HUES64 (cell line): ENCODE results near the gene TMEM217.

ENCODE experiments used
- H3K27ac ChIP-seq: 2 replicates; pipeline ENCODE4 v1.7.0; 2013; ENCODE audit warnings: low read depth, low read length, inconsistent platforms
- H3K27me3 ChIP-seq: 2 replicates; pipeline ENCODE4 v1.6.1; 2013; ENCODE audit warnings: mild to moderate bottlenecking, low read length; ENCODE audit not compliant: insufficient read depth
- H3K36me3 ChIP-seq: 2 replicates; pipeline ENCODE4 v1.6.1; 2013; ENCODE audit warnings: mild to moderate bottlenecking, low read length; ENCODE audit not compliant: insufficient read depth
- H3K4me1 ChIP-seq: 2 replicates; pipeline ENCODE4 v1.6.1; 2013; ENCODE audit warnings: mild to moderate bottlenecking, low read length, moderate library complexity; ENCODE audit not compliant: insufficient read depth
- H3K4me3 ChIP-seq: 2 replicates; pipeline ENCODE4 v1.5.1; 2013; ENCODE audit warnings: mild to moderate bottlenecking, low read length, moderate library complexity
- H3K9ac ChIP-seq: 2 replicates; pipeline ENCODE4 v1.6.1; 2013; ENCODE audit warnings: mild to moderate bottlenecking, low read depth, low read length
- H3K9me3 ChIP-seq: 2 replicates; pipeline ENCODE4 v1.6.1; 2013; ENCODE audit warnings: low read depth, low read length; ENCODE audit not compliant: insufficient read depth
- WGBS: fragments of 150-250, 120-280 bp; methylation state at CpG from one replicate; pipeline ENCODE4 v1.1.7; 2013; ENCODE audit warnings: missing lambda C conversion rate; 5-methylcytosine and 5-hydroxymethylcytosine counted together

The TMEM217 gene

GRCh38 chr6:37171201-37171969, 86.6 kb downstream of the TMEM217 start:
- peak overlapping the region; percentile 86; the same call in 1 of the 2 replicates for H3K27ac ChIP-seq
- WGBS, result under 1% methylated on average over 45 of the region's 45 CpGs

GRCh38 chr6:37170273-37171200, 87.4 kb downstream of the TMEM217 start:
- WGBS, result under 1% methylated on average over 92 of the region's 92 CpGs
- Histone ChIP-seq H3K27me3 (no peaks in the 10 kb centered on the region), H3K27ac (peak overlapping the region; percentile 86; the same call in 1 of the 2 replicates), H3K4me1 (peaks cover 34% of the 10 kb centered on the region), H3K9ac (peak overlapping the region; percentile 92), H3K36me3 (peaks cover 40% of the 10 kb centered on the region), H3K4me3 (peak overlapping the region; percentile 94), H3K9me3 (no peaks in the 10 kb centered on the region)

More at GRCh38 chr6:37171201-37171969, 86.6 kb downstream of the TMEM217 start:
- peaks cover 43% of the 10 kb centered on the region for H3K36me3 ChIP-seq
- peak overlapping the region; percentile 92 for H3K9ac ChIP-seq
- H3K4me1 ChIP-seq, result peaks cover 30% of the 10 kb centered on the region
- H3K27me3 ChIP-seq, result no peaks in the 10 kb centered on the region
- H3K4me3 ChIP-seq, result peak overlapping the region; percentile 94
- H3K9me3 ChIP-seq, result no peaks in the 10 kb centered on the region

- H3K27me3 ChIP-seq, result no peaks in the 10 kb centered on the region
- peaks cover 32% of the 10 kb centered on the region for H3K36me3 ChIP-seq
- WGBS, result under 1% methylated on average over 83 of the region's 90 CpGs
- H3K9me3 ChIP-seq, result no peaks in the 10 kb centered on the region
- H3K27ac ChIP-seq, result peak within 1 kb of the TSS; percentile 93
- peak within 1 kb of the TSS; percentile 92 for H3K9ac ChIP-seq
- H3K4me1 ChIP-seq, result peaks cover 32% of the 10 kb centered on the region
- peak within 1 kb of the TSS; percentile 94 for H3K4me3 ChIP-seq
These were observed 88.3 kb downstream of the TMEM217 start, which contains the start of gene PIM1 for GRCh38 chr6:37169496-37170272. Gene PIM1 (plus strand): TSS chr6:37170152. CDS start chr6:37170576, 424 bp downstream.

- H3K9me3 ChIP-seq, result no peaks in the 10 kb centered on the region
- under 1% methylated on average over 27 of the region's 29 CpGs for WGBS
- peaks cover 25% of the 10 kb centered on the region for H3K36me3 ChIP-seq
These were observed 89.0 kb downstream of the TMEM217 start for GRCh38 chr6:37168811-37169495.

GRCh38 chr6:37168163-37168758, 89.7 kb downstream of the TMEM217 start:
- peaks cover 18% of the 10 kb centered on the region for H3K36me3 ChIP-seq
- no peaks in the 10 kb centered on the region for H3K9me3 ChIP-seq
- H3K4me3 ChIP-seq, result peak overlapping the region; percentile 80
- peak overlapping the region; percentile 82; the same call in 1 of the 2 replicates for H3K9ac ChIP-seq
- peak overlapping the region; percentile 93; the same call in 1 of the 2 replicates for H3K27ac ChIP-seq
- H3K27me3 ChIP-seq, result no peaks in the 10 kb centered on the region
- H3K4me1 ChIP-seq, result peaks cover 32% of the 10 kb centered on the region
- 57% methylated on average over 4 of the region's 5 CpGs for WGBS

More at GRCh38 chr6:37168811-37169495, 89.0 kb downstream of the TMEM217 start:
- Histone ChIP-seq H3K4me1 (peaks cover 28% of the 10 kb centered on the region), H3K27ac (peak overlapping the region; percentile 93), H3K27me3 (no peaks in the 10 kb centered on the region), H3K9ac (peak overlapping the region; percentile 82), H3K4me3 (peak overlapping the region; percentile 80)

- H3K9ac ChIP-seq, result no peak overlapping the region
- H3K4me3 ChIP-seq, result no peak overlapping the region
- peaks cover 11% of the 10 kb centered on the region; the same call in 1 of the 2 replicates for H3K4me1 ChIP-seq
- H3K36me3 ChIP-seq, result no peaks in the 10 kb centered on the region
- WGBS, result 93% methylated on average over 2 of the region's 4 CpGs
- H3K9me3 ChIP-seq, result no peaks in the 10 kb centered on the region
- H3K27me3 ChIP-seq, result no peaks in the 10 kb centered on the region
- H3K27ac ChIP-seq, result no peak overlapping the region
These were observed 95.2 kb downstream of the TMEM217 start for GRCh38 chr6:37162740-37163139.
